Lower leg skin (tissue), 3 donors: ENCODE results near the gene CFL1.

Experiments
- POLR2A ChIP-seq, 2 donors: fragments of 450-650 bp; IDR thresholded peaks; one replicate each; pipeline ENCODE4 v1.6.1; 2016 to 2017; ENCODE audit warnings: antibody characterized with exemption in 2 of 2, mild to moderate bottlenecking in 1 of 2, moderate library complexity in 1 of 2
- TF ChIP-seq, protein P1 (sequence below), 3 donors: fragments of 450-650 bp; IDR thresholded peaks; one replicate each; pipeline ENCODE4 v1.5.1; 2016; ENCODE audit warnings: antibody characterized with exemption in 3 of 3, mild to moderate bottlenecking in 3 of 3, moderate library complexity in 2 of 3

DNA sequence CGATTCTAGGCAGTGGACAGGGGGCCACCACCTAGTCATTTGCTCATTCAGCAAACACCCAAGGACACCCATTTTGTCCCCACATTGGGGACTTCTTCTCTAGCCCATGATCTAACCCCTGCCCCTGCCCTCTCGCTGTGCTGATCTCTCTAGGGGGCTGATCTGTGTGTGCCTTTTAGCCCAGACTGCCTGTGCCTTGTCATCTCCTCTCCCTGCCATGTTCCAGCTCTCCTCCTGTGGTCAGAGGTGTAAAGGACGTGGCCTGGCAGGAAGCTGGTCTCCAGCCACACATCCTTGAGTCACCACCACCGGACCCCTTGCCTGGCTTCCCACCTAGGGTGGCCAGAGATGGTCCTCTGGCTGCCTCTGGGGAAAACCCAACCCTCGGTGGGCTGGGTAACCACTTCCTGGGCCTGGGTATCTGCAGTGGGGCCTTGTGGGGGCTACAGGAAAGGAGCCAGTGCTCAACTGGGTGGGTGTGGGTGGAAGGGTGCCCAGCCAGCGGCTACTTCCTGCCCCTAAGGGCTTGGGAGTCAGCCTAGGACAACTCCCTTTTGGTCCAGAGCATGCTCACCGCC lies 23.0 kb upstream of the CFL1 start:
- TF ChIP-seq, protein P1, sequence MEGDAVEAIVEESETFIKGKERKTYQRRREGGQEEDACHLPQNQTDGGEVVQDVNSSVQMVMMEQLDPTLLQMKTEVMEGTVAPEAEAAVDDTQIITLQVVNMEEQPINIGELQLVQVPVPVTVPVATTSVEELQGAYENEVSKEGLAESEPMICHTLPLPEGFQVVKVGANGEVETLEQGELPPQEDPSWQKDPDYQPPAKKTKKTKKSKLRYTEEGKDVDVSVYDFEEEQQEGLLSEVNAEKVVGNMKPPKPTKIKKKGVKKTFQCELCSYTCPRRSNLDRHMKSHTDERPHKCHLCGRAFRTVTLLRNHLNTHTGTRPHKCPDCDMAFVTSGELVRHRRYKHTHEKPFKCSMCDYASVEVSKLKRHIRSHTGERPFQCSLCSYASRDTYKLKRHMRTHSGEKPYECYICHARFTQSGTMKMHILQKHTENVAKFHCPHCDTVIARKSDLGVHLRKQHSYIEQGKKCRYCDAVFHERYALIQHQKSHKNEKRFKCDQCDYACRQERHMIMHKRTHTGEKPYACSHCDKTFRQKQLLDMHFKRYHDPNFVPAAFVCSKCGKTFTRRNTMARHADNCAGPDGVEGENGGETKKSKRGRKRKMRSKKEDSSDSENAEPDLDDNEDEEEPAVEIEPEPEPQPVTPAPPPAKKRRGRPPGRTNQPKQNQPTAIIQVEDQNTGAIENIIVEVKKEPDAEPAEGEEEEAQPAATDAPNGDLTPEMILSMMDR (IDR thresholded peaks at IDR 0.05), result no peak
- no peak for TF ChIP-seq POLR2A (IDR thresholded peaks at IDR 0.05)
